ENCODE data around the gene DENND1B. TPM values are rescaled to one million over a fixed set of nuclear protein-coding genes. Genes with fewer than 3 reads are reported as not detected.

Gene DENND1B
- total RNA-seq, 1 experiment from 2014 or later, result 9.6 TPM

DNA sequence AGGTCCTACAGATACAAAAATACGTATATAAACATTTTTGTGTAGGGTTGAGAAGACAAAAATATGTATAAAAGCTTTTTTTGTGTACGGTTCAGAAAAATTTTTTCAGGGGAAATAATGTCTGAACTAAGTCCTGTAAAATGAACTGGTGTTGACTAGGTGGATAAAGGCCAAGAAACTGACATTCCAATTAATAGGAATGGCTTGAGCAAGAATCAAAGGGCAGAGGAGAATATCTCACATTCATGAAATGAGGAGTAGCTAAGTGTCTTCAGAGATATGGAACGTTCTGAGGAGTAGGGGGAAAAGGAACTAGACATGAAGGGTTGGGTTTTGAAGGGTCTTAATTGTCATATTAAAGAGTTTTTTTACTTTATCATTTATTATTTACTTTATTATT, 231.2 kb downstream of the DENND1B start:
- Histone ChIP-seq H4K20me1 (ENCODE audit: insufficient read depth) (no peaks in the 10 kb centered on the region), H3K27me3 (ENCODE audit: insufficient read depth, low read length) (no peaks in the 10 kb centered on the region), H2AFZ (ENCODE audit: low read depth, low read length, poor library complexity, severe bottlenecking) (no peak overlapping the region), H3K36me3 (ENCODE audit: control insufficient read depth in 1 of 2, insufficient read depth in 2 of 2, low read length in 2 of 2) (no peaks in the 10 kb centered on the region), H3K9me3 (ENCODE audit: control insufficient read depth in 1 of 2, insufficient read depth in 1 of 2, low read depth in 1 of 2, low read length in 2 of 2) (no peaks in the 10 kb centered on the region), H3K9me2 (ENCODE audit: insufficient read depth) (no peaks in the 10 kb centered on the region), H3K27ac (ENCODE audit: low read depth, low read length) (no peak overlapping the region), H3K79me2 (ENCODE audit: insufficient read depth, low read length) (no peaks in the 10 kb centered on the region), H3K4me2 (ENCODE audit: low read length) (no peak overlapping the region), H3K9ac (ENCODE audit: low read length) (no peak overlapping the region), H3K4me3 (replicated peaks in 1 of 2; ENCODE audit: low read depth in 1 of 2, low read length in 2 of 2) (no peak overlapping the region), H3K4me1 (ENCODE audit: control insufficient read depth in 1 of 2, insufficient read depth in 2 of 2, low read length in 2 of 2) (no peaks in the 10 kb centered on the region)
- ChIA-PET POLR2A (no interaction called here), CTCF (no interaction called here), RAD21 (ENCODE audit: low non-redundant PET in 1 of 2, low total read pairs in 2 of 2, uncharacterized antibody in 2 of 2, unreplicated experiment in 2 of 2) (no interaction called here)
- ATAC-seq (no peak), DNase-seq (ENCODE audit: low read depth, low spot score) (no peak)
- intact Hi-C loops (cut with micrococcal nuclease), result no loop called here
- no TSS peak for BruUV-seq (replicated peaks)
- no peak for TF ChIP-seq ZNF274 (IDR thresholded peaks at IDR 0.05; ENCODE audit: low read depth, low read length)
- TF ChIP-seq FOSL1 (IDR thresholded peaks at IDR 0.05; ENCODE audit: low read depth), result no peak
- TF ChIP-seq CEBPB (IDR thresholded peaks at IDR 0.05; ENCODE audit: low read depth), result no peak
- no peak for TF ChIP-seq SRF (IDR thresholded peaks at IDR 0.05; ENCODE audit: low read depth)
- no peak for TF ChIP-seq YY1 (IDR thresholded peaks at IDR 0.05; ENCODE audit: extremely low read depth, insufficient replicate concordance, low read depth, low read length)
- no peak for TF ChIP-seq JUND (IDR thresholded peaks at IDR 0.05)
- TF ChIP-seq, protein P1, sequence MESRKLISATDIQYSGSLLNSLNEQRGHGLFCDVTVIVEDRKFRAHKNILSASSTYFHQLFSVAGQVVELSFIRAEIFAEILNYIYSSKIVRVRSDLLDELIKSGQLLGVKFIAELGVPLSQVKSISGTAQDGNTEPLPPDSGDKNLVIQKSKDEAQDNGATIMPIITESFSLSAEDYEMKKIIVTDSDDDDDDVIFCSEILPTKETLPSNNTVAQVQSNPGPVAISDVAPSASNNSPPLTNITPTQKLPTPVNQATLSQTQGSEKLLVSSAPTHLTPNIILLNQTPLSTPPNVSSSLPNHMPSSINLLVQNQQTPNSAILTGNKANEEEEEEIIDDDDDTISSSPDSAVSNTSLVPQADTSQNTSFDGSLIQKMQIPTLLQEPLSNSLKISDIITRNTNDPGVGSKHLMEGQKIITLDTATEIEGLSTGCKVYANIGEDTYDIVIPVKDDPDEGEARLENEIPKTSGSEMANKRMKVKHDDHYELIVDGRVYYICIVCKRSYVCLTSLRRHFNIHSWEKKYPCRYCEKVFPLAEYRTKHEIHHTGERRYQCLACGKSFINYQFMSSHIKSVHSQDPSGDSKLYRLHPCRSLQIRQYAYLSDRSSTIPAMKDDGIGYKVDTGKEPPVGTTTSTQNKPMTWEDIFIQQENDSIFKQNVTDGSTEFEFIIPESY (IDR thresholded peaks at IDR 0.05; ENCODE audit: extremely low read depth, insufficient replicate concordance, low read length), result no peak
- TF ChIP-seq EZH2 (IDR thresholded peaks at IDR 0.05), result no peak
- TF ChIP-seq EZH2phosphoT487 (IDR thresholded peaks at IDR 0.05; ENCODE audit: borderline replicate concordance), result no peak
- no peak for TF ChIP-seq RAD21 (IDR thresholded peaks at IDR 0.05; ENCODE audit: low read depth)
- no peak for TF ChIP-seq TCF7L2 (IDR thresholded peaks at IDR 0.05; ENCODE audit: borderline replicate concordance, extremely low read depth, insufficient read depth, insufficient read length)

All from HCT116 (cell line).